Uterus (tissue), 2 donors: ENCODE results near the gene RNASEH1.

Experiments
- CTCF ChIP-seq, 4 experiments: fragments of 200-600 bp in 2 of 4; fragments of 450-650 bp in 2 of 4; sonication (generic) in 2 of 4; IDR thresholded peaks; one replicate each; pipeline ENCODE4 v1.5.1; 2016 to 2019; ENCODE audit warnings: antibody characterized with exemption in 4 of 4, mild to moderate bottlenecking in 2 of 4, moderate library complexity in 1 of 4
- POLR2A ChIP-seq, 2 donors: fragments of 450-650 bp; IDR thresholded peaks; one replicate each; pipeline ENCODE4 v1.6.1; 2016; ENCODE audit warnings: antibody characterized with exemption in 2 of 2, mild to moderate bottlenecking in 1 of 2, moderate library complexity in 1 of 2

- no peak for TF ChIP-seq CTCF (IDR thresholded peaks at IDR 0.05)
- no peak for TF ChIP-seq POLR2A (IDR thresholded peaks at IDR 0.05)
Observed at GRCh38 chr2:3604207-3604877, 46.2 kb upstream of the RNASEH1 start.
